WI38 (cell line): Measurements from ENCODE around the gene ARL13A.
"Not testable (repeated sequence)": the region's sequence is repeated elsewhere in the genome, so short reads cannot be mapped to it uniquely, and the experiment has no call there.

Experiments used
- H3K4me3 ChIP-seq: 2 replicates; pipeline ENCODE4 v1.5.1; 2011; ENCODE audit warnings: low read depth, mild to moderate bottlenecking, control low read depth, low read length
- TF ChIP-seq, protein P1 (sequence below): IDR thresholded peaks from 2 replicates; pipeline ENCODE4 v1.5.1; 2012; ENCODE audit warnings: low read depth, mild to moderate bottlenecking, control low read depth, low read length

Gene ARL13A

DNA sequence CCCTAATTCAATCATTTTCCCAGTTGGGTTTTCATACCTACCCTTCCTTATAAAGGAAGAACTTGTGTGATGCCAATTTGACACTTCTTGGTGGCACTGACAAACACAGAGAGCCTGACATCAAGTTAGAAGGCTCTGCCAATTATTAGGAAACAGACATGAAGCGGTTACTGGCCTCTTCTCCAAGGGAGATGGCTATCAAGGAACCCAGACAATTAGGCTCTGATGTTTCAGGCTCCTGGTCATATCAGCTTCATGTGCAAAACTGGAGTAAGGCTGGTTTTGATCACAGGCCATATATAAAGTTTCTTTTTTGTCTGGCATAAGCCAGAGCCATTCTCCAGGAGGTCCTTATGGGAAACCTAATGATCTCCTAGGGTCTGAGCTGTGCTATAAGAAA is 428 bp downstream of the ARL13A start:
- TF ChIP-seq, protein P1, sequence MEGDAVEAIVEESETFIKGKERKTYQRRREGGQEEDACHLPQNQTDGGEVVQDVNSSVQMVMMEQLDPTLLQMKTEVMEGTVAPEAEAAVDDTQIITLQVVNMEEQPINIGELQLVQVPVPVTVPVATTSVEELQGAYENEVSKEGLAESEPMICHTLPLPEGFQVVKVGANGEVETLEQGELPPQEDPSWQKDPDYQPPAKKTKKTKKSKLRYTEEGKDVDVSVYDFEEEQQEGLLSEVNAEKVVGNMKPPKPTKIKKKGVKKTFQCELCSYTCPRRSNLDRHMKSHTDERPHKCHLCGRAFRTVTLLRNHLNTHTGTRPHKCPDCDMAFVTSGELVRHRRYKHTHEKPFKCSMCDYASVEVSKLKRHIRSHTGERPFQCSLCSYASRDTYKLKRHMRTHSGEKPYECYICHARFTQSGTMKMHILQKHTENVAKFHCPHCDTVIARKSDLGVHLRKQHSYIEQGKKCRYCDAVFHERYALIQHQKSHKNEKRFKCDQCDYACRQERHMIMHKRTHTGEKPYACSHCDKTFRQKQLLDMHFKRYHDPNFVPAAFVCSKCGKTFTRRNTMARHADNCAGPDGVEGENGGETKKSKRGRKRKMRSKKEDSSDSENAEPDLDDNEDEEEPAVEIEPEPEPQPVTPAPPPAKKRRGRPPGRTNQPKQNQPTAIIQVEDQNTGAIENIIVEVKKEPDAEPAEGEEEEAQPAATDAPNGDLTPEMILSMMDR, result no peak
- no peak overlapping the region for H3K4me3 ChIP-seq

DNA sequence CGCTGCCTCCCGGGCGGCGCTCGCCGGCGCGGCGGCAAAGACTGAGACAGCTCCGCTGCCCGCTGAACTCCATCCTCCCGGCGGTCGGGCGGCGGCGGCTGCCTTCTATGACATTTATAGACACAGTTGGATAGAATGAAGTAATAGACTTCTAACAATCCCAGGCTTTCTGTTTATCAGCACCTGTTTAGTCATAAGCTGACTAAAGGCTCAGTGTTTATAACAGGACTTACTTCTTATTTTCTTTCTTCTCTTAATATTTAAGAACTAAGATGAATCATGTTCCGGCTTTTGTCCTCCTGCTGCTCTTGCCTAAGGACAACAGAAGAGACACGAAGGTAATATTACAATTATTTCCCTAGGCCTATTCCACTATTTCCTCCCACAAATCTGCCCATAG is 3.9 kb downstream of the ARL13A start:
- H3K4me3 ChIP-seq, result no peak overlapping the region
- TF ChIP-seq, protein P1, result no peak

DNA sequence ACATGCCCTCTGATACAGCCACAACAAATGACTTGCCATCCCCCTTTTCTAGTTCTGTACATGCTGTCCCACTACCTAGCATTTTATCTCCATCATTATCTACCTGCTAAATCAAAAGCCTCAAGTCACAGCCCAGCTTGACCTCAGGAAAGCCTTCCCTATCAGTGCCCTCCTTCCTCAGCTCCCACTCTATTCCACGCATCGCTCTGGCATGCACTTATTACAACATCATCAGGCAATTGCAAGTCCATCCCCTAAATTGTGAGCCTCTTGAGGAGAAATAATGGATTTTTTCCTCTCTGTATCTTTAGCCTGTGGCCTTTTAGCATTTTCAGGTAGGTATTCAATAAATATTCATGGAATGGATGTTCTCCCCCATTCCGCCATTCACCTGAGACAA is 5.7 kb downstream of the ARL13A start:
- TF ChIP-seq, protein P1, result no peak

DNA sequence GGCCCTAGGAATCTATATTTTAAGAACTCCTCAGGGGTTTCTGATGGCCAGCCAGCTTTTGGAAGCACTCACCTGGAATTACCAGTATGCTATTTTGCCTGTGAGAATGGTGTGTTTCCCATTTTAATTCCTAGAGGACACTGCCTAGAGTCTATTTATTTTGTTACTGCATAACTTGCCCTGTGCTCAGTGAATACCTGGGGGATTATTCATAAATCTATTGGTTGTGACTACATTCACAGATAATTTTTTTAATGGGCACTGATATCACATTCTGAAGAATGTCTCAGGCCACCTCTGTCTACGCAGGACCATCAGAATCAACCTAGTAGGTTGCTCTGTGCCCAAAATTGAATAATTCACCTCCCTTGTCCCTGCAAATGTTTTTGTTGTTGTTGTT is 6.7 kb downstream of the ARL13A start:
- TF ChIP-seq, protein P1, result no peak
- no peak overlapping the region for H3K4me3 ChIP-seq

More for the DNA sequence above, 5.7 kb downstream of the ARL13A start:
- H3K4me3 ChIP-seq, result no peak overlapping the region

DNA sequence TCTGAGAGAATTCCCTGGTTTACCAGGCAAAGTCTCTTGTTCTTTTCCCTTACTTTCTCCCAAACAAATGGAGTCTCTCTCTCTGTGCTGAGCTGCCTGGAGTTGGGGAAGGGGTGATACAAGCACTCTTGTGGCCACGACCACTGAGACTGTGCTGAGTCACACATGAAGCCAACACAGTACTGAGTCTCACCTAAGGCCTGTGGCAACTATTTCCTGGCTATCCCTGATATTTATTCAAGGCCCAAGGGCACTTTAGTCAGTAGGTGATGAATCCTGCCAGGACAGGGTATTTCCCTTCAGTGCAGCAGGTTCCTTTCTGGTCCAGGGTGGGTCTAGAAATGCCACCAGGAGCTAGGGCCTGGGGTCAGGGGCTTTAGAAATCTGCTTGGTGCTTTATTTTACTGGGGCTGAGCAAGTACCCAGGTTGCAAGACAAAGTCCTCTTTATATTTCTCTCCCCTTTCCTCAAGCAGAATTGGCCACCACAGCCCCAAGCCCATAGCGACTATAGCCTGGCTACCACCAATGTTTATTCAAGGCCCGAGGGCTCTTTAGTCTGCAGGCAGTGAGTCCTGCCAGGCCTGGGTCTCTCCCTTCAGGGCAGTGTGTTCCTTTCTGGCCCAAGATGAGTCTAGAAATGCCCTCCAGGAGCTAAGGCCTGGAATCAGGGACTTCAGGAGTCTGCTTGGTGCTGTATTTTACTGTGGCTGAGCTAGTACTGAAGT is 10.5 kb downstream of the ARL13A start:
- H3K4me3 ChIP-seq, result no peak overlapping the region
- TF ChIP-seq, protein P1, result no peak

DNA sequence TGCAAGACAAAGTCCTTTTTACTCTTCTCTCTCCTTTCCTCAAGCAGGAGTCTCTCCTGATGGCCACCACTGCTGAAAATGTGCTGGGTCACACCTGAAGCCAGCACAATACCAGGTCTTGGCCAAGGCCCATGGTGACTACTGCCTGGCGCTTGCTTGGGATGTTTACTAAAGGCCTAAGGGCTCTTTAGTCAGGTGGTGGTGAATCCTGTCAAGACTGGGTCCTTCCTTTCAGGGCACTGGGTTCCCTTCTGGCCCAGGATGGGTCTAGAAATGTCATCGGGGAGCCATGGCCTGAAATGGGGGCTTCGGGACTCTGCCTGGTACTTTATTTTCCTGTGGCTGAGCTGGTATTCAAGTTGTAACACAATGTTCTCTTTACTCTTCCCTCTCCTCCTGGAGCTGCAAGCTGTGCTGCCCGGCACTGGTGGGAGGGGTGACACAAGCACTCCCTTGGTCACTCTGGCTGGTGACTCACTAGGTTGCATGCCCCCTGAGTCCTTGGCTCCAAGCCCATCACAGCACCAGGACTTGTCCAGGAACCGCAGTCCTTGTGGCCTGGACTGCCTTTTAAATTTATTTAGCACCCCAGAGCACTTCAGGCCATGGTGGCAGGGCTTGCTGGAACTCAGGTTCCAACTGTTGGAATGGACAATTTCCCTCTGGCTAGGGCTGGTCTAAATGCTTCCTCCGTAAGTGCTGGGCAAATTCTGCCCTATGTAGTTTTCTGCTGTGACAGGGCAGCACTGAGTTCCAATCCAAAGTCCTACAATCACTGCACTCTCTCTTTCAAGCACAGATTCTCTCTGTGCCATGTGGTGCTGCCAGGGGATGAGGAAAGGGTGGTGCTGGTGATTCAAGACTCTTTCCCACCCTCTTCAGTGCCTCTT is 11.3 kb downstream of the ARL13A start:
- TF ChIP-seq, protein P1, result no peak
- no peak overlapping the region for H3K4me3 ChIP-seq

DNA sequence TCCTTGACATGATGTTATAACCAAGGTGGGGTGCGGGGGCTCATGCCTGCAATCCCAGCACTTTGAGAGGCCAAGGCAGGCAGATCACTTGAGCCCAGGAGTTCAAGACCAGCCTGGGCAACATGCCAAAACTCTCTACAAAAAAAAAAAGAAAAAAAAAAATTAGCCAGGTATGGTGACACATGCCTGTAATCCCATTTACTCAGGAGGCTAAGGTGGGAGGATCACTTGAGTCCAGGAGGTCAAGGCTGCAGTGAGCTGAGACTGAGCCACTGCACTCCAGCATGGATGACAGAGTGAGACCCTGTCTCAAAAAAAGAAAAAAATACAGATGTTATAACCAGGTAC is 12.0 kb downstream of the ARL13A start:
- not testable (repeated sequence) for H3K4me3 ChIP-seq
